ENCODE measurements around the gene CCDC146. TPM values are rescaled to one million over a fixed set of nuclear protein-coding genes. Genes with fewer than 3 reads are reported as not detected.

The CCDC146 gene
- total and polyA plus RNA-seq, 9 of the 15 experiments (the other 6 are each of a cell fraction or from before 2014, with no cell fraction given), result 0.10 to 0.98 (median 0.26) TPM; not detected in 1

- no TSS peak for BruUV-seq (replicated peaks)
- intact Hi-C loops (cut with micrococcal nuclease), result no loop called here
- FAIRE-seq (no peak), ATAC-seq (no peak), DNase-seq (ENCODE audit: extremely low read depth in 1 of 4, low spot score in 3 of 4) (no peak)
- H3K4me3 ChIP-seq, result no peak overlapping the region
- no peaks in the 10 kb centered on the region for H4K20me1 ChIP-seq (replicated peaks; ENCODE audit: control insufficient read depth, insufficient read depth, low read length)
- no peaks in the 10 kb centered on the region for H3K79me2 ChIP-seq (ENCODE audit: control insufficient read depth, insufficient read depth, low read length)
- ChIA-PET POLR2A (no interaction called here), CTCF (ENCODE audit: low intra/inter-chr PET ratio) (no interaction called here)
- 1% methylated on average over 4 of the region's 4 CpGs for WGBS (ENCODE audit: insufficient coverage, low coverage, missing lambda C conversion rate)
- no peaks in the 10 kb centered on the region for H3K4me1 ChIP-seq (replicated peaks in 1 of 2; ENCODE audit: control insufficient read depth in 2 of 2, insufficient read depth in 2 of 2, low read length in 2 of 2)
- TF ChIP-seq ASH1L (IDR thresholded peaks at IDR 0.05; ENCODE audit: borderline replicate concordance, low read depth, partially characterized antibody), result no peak
- TF ChIP-seq SETDB1 (IDR thresholded peaks at IDR 0.05; ENCODE audit: low read length), result no peak
- no peaks in the 10 kb centered on the region for H3K9me1 ChIP-seq (ENCODE audit: control insufficient read depth, insufficient read depth, low read length)
- in situ Hi-C loops (cut with MboI), result no loop called here
- no peak overlapping the region for H3K27ac ChIP-seq (ENCODE audit: extremely low read depth, low read depth, low read length)
- H2AFZ ChIP-seq (ENCODE audit: low read depth, low read length), result no peak overlapping the region
- no peaks in the 10 kb centered on the region for H3K9me3 ChIP-seq (replicated peaks; ENCODE audit: control insufficient read depth, insufficient read depth, low read depth, low read length)
- peaks cover 8 to 19% of the 10 kb centered on the region in 2 experiments; a peak in 3 of 5 replicates for H3K27me3 ChIP-seq (ENCODE audit: control insufficient read depth in 2 of 2, insufficient read depth in 2 of 2, low read length in 2 of 2)
- no peak overlapping the region for H3K9ac ChIP-seq (ENCODE audit: insufficient read depth in 1 of 2, low read depth in 2 of 2, low read length in 2 of 2)
- no peak overlapping the region for H3K4me2 ChIP-seq (ENCODE audit: insufficient read depth, low read length)
- H3K36me3 ChIP-seq (ENCODE audit: control insufficient read depth, insufficient read depth, low read length), result no peaks in the 10 kb centered on the region
These were observed 143.3 kb downstream of the CCDC146 start for GRCh38 chr7:77265666-77266065.

- H3K79me2 ChIP-seq (ENCODE audit: control insufficient read depth, insufficient read depth, low read length), result no peaks in the 10 kb centered on the region
- ATAC-seq (no peak), DNase-seq (ENCODE audit: extremely low read depth in 1 of 4, low spot score in 3 of 4) (no peak), FAIRE-seq (no peak)
- ChIA-PET CTCF (ENCODE audit: low intra/inter-chr PET ratio) (no interaction called here), POLR2A (no interaction called here)
- H3K27me3 ChIP-seq (ENCODE audit: control insufficient read depth in 2 of 2, insufficient read depth in 2 of 2, low read length in 2 of 2), result peaks cover 8 to 17% of the 10 kb centered on the region in 2 experiments; a peak in 3 of 5 replicates
- no peaks in the 10 kb centered on the region for H3K9me3 ChIP-seq (replicated peaks; ENCODE audit: control insufficient read depth, insufficient read depth, low read depth, low read length)
- no peak overlapping the region for H3K4me2 ChIP-seq (ENCODE audit: insufficient read depth, low read length)
- no peaks in the 10 kb centered on the region for H3K36me3 ChIP-seq (ENCODE audit: control insufficient read depth, insufficient read depth, low read length)
- H3K4me1 ChIP-seq (replicated peaks in 1 of 2; ENCODE audit: control insufficient read depth in 2 of 2, insufficient read depth in 2 of 2, low read length in 2 of 2), result no peaks in the 10 kb centered on the region
- no peak overlapping the region for H3K27ac ChIP-seq (ENCODE audit: extremely low read depth, low read depth, low read length)
- intact Hi-C loops (cut with micrococcal nuclease), result no loop called here
- 0% methylated on average over 2 of the region's 2 CpGs for WGBS (ENCODE audit: insufficient coverage, low coverage, missing lambda C conversion rate)
- in situ Hi-C loops (cut with MboI), result no loop called here
- H2AFZ ChIP-seq (ENCODE audit: low read depth, low read length), result no peak overlapping the region
- TF ChIP-seq ATF3 (IDR thresholded peaks at IDR 0.05), result peak; percentile 80
- TF ChIP-seq ATF3 (CRISPR knock-in tag; conservative IDR thresholded peaks at IDR 0.05), result no peak
- TF ChIP-seq ATF1 (CRISPR knock-in tag; IDR thresholded peaks at IDR 0.05), result no peak
- TF ChIP-seq ATF1 (tag; IDR thresholded peaks at IDR 0.05), result peak; percentile 21; the same call in 1 of the 2 replicates
- TF ChIP-seq SAP30 (IDR thresholded peaks at IDR 0.05; ENCODE audit: borderline replicate concordance, insufficient read depth, low read depth, low read length, poor library complexity, severe bottlenecking), result no peak
- TF ChIP-seq ELF1 (tag; IDR thresholded peaks at IDR 0.05), result no peak
- peak; percentile 32; the same call in 1 of the 2 replicates for TF ChIP-seq ATF7 (IDR thresholded peaks at IDR 0.05)
- no peak for TF ChIP-seq TRIM28 (IDR thresholded peaks at IDR 0.05)
- TF ChIP-seq JUND (IDR thresholded peaks at IDR 0.05; ENCODE audit: borderline replicate concordance, low read depth, low read length), result 0 out of 2 replicates have a peak, but pooled peaks have one; percentile 6
- peak; percentile 68; the same call in 2 of the 3 replicates for TF ChIP-seq JUND (tag; IDR thresholded peaks at IDR 0.05; ENCODE audit: borderline replicate concordance, low read depth, low read length)
- no TSS peak for BruUV-seq (replicated peaks)
- H3K9me1 ChIP-seq (ENCODE audit: control insufficient read depth, insufficient read depth, low read length), result no peaks in the 10 kb centered on the region
- no peak overlapping the region for H3K9ac ChIP-seq (ENCODE audit: insufficient read depth in 1 of 2, low read depth in 2 of 2, low read length in 2 of 2)
- H4K20me1 ChIP-seq (replicated peaks; ENCODE audit: control insufficient read depth, insufficient read depth, low read length), result no peaks in the 10 kb centered on the region
- H3K4me3 ChIP-seq, result no peak overlapping the region
These were observed 143.9 kb downstream of the CCDC146 start for GRCh38 chr7:77266291-77266794.

Data from K562 (cell line).